HG03095 (cell line): ENCODE results near the gene PVALEF.
"Not testable (repeated sequence)": the region's sequence is repeated elsewhere in the genome, so short reads cannot be mapped to it uniquely, and the experiment has no call there.

Experiments used
- ATAC-seq: cut with Tn5 transposase; IDR thresholded peaks from one replicate; pipeline ENCODE4 v1.9.1; 2021; ENCODE audit warnings: moderate library complexity; ENCODE audit not compliant: unreplicated experiment

PVALEF gene

GRCh38 chr17:81210466-81210865 lies 45.2 kb downstream of the PVALEF start:
- no peak for ATAC-seq

- ATAC-seq, result no peak
These were observed 45.6 kb downstream of the PVALEF start for GRCh38 chr17:81210868-81211267.

- ATAC-seq, result no peak
These were observed 47.1 kb downstream of the PVALEF start for GRCh38 chr17:81212365-81212764.

GRCh38 chr17:81213978-81214377 lies 48.7 kb downstream of the PVALEF start:
- ATAC-seq, result no peak

- ATAC-seq, result no peak
These were observed 52.2 kb downstream of the PVALEF start for GRCh38 chr17:81217491-81217890.

GRCh38 chr17:81218459-81218858 lies 53.2 kb downstream of the PVALEF start:
- ATAC-seq, result no peak

GRCh38 chr17:81218991-81219390 lies 53.7 kb downstream of the PVALEF start:
- ATAC-seq, result no peak

- no peak for ATAC-seq
These were observed 54.3 kb downstream of the PVALEF start for GRCh38 chr17:81219476-81220180.

GRCh38 chr17:81221371-81221841 lies 56.1 kb downstream of the PVALEF start:
- ATAC-seq, result no peak

- no peak for ATAC-seq
These were observed 56.7 kb downstream of the PVALEF start for GRCh38 chr17:81221842-81222619.

GRCh38 chr17:81222620-81222905 lies 57.3 kb downstream of the PVALEF start:
- no peak for ATAC-seq

- ATAC-seq, result peak; percentile 92
These were observed 57.8 kb downstream of the PVALEF start, which contains the start of gene CEP131 for GRCh38 chr17:81222906-81223761. Gene CEP131 (minus strand): TSS chr17:81222965. CDS start chr17:81220056, 2,909 bp downstream.

- ATAC-seq, result no peak
These were observed 58.4 kb downstream of the PVALEF start for GRCh38 chr17:81223762-81224130.

GRCh38 chr17:81227630-81228029 lies 62.3 kb downstream of the PVALEF start:
- not testable (repeated sequence) for ATAC-seq

GRCh38 chr17:81228420-81228819 lies 63.1 kb downstream of the PVALEF start:
- no peak for ATAC-seq

- no peak for ATAC-seq
These were observed 63.7 kb downstream of the PVALEF start for GRCh38 chr17:81228834-81229665.

GRCh38 chr17:81229666-81229920 lies 64.3 kb downstream of the PVALEF start:
- no peak for ATAC-seq

GRCh38 chr17:81230043-81230820 lies 64.9 kb downstream of the PVALEF start:
- no peak for ATAC-seq

GRCh38 chr17:81231121-81231645 lies 65.9 kb downstream of the PVALEF start:
- ATAC-seq, result no peak
